HG02943 (cell line): Measurements from ENCODE around the gene CFAP161.

Source experiments
- ATAC-seq: cut with Tn5 transposase; IDR thresholded peaks from one replicate; pipeline ENCODE4 v1.9.1; 2021; ENCODE audit warnings: mild to moderate bottlenecking, low read depth, moderate library complexity; ENCODE audit not compliant: unreplicated experiment

CFAP161 gene, protein sequence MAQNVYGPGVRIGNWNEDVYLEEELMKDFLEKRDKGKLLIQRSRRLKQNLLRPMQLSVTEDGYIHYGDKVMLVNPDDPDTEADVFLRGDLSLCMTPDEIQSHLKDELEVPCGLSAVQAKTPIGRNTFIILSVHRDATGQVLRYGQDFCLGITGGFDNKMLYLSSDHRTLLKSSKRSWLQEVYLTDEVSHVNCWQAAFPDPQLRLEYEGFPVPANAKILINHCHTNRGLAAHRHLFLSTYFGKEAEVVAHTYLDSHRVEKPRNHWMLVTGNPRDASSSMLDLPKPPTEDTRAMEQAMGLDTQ

GRCh38 chr15:81133782-81134461 lies at the start of gene CFAP161:
Gene CFAP161, plus strand, starts transcription at chr15:81134270. Its CDS starts 60 bp downstream, at chr15:81134330.
- no peak for ATAC-seq

- no peak for ATAC-seq
These were observed 49.4 kb upstream of the CFAP161 start for GRCh38 chr15:81084716-81085115.

DNA sequence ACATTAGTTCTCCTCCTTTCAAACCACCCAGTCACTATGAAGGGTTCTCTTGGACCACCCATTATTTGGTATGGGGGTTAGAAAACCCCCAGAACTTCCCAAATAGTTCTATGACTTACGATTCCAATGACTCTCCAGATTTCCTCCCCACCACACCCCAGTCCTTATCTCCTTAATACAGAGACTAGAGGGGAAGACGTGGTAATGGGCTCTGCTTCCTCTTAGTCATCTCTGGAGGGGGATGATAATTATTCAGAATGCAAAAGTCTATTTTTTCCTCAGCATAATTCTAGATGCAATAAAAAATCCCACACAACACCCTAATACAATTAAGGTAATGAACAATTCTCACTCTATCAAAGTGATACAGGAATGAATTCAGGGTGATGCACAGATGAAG lies 48.9 kb upstream of the CFAP161 start:
- no peak for ATAC-seq

DNA sequence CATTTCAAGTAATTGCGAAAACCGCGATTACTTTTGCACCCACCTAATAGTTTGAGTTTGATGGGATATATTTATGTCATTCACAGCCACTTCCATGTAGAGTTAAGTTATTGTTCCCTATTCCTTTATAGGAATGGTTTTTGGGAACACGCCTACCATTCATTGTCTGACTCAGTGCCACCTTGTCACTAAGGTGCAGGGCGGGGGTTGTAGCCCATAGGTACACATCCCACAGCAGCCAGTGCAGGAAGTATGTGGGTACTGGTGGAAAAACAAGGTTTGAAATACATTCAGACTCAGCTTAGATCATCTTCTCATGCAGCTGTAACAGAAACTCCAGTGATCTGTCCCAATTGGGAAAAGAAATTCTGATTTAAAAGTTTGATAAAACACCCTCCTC lies 48.2 kb upstream of the CFAP161 start:
- no peak for ATAC-seq

- no peak for ATAC-seq
These were observed 47.0 kb upstream of the CFAP161 start for GRCh38 chr15:81087066-81087465.

- ATAC-seq, result no peak
These were observed 46.4 kb upstream of the CFAP161 start for GRCh38 chr15:81087694-81088093.

- ATAC-seq, result no peak
These were observed 45.5 kb upstream of the CFAP161 start for GRCh38 chr15:81088470-81089013.

DNA sequence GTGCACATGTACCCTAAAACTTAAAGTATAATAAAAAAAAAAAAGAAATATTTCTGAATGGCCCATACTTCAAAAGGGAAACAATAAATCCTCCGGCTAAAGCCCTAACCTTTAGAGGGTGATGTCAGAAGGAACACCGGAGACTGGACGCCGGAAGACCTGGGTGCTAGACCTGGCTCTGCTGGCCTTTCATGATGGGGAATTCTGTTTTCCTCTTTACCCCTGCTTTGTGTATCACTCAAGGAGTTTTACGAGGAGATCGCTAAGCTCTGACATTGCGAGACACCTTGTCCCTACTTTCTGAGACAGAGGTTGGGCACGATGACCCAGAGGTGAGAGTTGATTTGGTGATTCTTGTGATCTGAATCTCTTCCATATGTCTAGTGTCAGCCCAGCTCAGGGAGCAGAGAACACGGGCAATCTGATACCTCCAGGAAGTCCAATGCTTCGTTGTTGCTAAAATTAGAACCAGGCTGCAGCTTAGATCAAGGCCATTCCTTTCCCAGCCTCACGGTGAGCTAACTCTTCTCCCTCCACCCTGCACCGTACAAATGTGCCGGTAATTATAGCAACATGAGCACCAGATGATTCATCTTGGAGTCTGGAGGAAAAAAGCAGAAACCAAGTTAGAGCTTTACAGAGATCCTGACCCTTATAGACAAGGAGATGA lies 42.0 kb upstream of the CFAP161 start:
- no peak for ATAC-seq

DNA sequence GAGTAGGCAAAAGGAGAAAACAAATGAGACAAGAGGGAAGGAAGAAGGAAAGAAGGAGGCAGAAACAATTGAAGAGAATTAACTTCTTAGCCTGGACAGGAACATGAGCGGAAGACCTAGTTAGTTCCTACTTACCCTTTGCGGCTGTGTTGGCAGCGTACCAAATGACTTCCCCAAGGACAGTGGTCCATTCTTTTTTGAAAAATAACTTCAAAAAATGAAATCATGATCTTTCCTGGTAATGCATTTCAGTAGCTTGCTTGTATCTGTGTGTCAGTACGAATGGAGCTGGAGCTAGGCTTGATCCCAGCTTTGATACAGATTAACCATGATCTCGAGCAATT lies 41.5 kb upstream of the CFAP161 start:
- no peak for ATAC-seq

DNA sequence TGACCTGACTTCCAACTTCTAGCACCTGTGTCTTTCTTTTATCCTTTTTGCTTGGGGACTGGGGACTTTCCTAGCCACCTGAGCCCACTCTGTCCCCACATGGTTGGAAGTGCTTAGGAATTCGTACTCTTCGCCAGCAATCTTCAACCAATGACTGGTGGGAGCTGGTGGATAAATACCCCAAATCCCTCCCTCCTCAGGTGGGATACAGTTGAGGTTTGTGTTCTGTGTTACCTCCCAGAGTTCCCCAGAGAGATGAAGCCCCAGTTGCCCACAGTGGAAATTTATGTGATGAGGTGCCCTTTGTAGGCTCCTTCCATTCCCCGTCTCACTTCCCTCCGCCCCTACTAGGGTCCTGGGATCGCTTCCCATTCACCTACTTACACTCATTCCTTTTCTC lies 40.1 kb upstream of the CFAP161 start:
- ATAC-seq, result no peak

DNA sequence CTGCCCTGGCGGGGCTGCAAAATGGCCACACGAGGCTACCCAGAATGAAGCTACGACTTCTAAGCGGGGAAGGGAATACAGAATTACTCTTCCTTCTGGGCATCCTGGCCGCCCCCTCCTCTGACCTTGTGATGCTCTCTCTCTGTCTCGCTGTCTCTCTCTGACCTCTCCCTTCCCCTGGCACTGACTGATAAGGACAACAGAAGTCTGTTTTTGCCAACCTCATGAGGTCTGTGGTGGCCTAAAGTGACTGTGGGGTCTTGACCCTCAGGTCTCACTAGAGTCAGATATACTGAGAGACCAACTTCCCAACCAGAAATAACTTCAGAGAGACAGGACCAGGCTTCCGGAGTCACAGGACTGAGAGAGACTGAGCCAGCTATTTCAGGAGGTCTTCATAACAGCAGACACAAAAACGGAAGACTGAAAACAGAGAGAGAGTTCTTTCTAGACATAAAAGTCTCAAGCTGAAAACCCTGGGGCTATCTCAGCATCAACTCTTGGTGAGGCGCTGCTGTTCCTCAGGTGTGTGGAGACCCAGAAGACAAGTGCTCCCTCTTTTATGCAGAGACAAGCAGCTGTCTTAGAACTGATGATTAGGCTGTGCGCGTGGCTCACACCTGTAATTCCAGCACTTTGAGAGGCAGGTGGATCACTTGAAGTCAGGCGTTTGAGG lies 38.2 kb upstream of the CFAP161 start:
- ATAC-seq, result no peak

DNA sequence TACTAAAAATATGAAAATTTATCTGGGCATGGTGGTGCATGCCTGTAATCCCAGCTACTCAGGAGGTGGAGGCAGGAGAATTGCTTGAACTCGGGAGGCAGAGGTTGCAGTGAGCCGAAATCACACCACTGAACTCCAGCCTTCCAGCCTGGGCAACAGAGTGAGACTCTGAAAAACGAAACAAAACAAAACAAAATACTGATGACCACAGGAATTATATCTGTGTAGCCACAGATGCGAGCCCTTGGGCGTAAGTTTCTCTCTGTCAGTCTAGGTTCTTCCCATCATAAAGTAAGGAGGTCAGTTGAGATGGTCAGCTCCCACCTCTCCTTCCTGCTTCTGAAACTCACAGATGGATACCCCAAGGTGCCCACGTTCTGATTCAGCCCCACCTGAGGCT lies 37.7 kb upstream of the CFAP161 start:
- no peak for ATAC-seq

- ATAC-seq, result no peak
These were observed 36.8 kb upstream of the CFAP161 start for GRCh38 chr15:81097116-81097889.

- ATAC-seq, result no peak
These were observed 36.2 kb upstream of the CFAP161 start for GRCh38 chr15:81097890-81098280.

- ATAC-seq, result no peak
These were observed 35.7 kb upstream of the CFAP161 start for GRCh38 chr15:81098349-81098748.

- no peak for ATAC-seq
These were observed 35.0 kb upstream of the CFAP161 start for GRCh38 chr15:81098861-81099651.

DNA sequence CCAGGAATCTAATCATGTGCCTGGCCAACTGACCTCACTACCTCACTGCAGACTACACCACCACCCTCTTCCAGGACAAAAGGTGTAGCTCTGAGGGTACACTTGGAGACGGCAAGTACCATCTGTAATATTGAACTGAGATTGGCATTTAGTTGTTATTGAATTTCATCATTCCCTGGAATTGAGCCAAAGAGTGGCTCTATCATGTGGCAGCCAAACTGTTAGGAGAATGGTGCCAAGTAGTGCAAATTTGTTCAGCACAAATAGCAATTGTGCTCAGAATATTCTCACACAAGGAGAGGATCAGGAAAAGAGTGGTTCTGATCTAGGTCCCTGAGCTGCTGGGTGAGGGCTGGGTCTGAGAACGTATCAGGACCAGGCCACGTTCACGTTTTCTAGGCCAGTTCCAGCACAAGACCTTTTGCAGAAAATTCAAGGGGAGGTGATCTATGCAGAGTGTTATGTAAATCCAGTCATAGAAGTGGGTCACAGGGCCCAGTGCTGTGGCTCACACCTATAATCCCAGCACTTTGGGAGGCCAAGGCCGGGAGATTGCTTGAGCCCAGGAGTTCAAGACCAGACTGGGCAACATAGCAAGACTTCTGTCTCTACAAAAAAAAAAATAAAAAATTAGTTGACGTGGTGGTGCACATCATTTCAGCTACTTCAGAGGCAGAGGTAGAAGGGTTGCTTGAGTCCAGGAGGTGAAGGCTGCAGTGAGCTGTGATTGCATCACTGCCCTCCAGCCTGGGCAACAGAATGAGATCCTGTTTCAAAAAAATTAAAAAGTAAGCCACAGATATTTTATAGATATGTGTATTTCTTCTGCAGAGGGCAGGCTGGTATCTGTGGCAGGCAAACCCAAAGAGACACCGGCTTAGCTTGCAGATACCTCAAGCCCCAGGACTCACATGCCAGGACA lies 31.9 kb upstream of the CFAP161 start:
- ATAC-seq, result no peak

DNA sequence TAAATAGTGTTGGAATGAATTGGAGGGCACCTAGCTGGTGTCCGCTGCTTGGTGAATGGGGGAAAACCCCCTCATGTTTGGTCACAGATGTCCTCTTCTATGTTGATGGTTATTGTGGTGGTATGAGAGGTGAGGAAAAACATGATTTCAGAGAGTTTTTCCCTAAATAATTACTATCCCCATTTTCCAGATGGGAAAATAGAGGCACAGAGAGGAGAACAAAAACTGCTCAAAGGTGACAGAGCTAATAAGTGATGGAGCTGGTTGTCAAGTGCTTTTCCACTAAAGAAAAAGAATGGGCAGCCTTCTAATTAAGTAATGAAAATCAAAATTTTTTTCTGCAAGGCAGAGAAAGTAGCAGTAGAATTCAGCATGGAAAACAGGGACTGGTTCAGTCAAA lies 30.2 kb upstream of the CFAP161 start:
- no peak for ATAC-seq
